Tibial nerve (tissue), 4 donors: ENCODE measurements around the gene AUNIP.

Experiments
- CTCF ChIP-seq, 5 experiments: fragments of 200-600 bp in 3 of 5; fragments of 450-650 bp in 2 of 5; sonication (generic) in 3 of 5; IDR thresholded peaks; one replicate each; pipeline ENCODE4 v1.5.1; 2016 to 2019; ENCODE audit warnings: antibody characterized with exemption in 5 of 5, mild to moderate bottlenecking in 3 of 5, moderate library complexity in 2 of 5
- EP300 ChIP-seq, 2 donors: sonication (generic); formaldehyde crosslinking; IDR thresholded peaks; one replicate each; pipeline ENCODE4 v1.6.1; 2017; ENCODE audit warnings: antibody characterized with exemption in 2 of 2, mild to moderate bottlenecking in 1 of 2
- POLR2A ChIP-seq, 2 donors: fragments of 450-650 bp; IDR thresholded peaks; one replicate each; pipeline ENCODE4 v1.6.1; 2017; ENCODE audit warnings: antibody characterized with exemption in 2 of 2, mild to moderate bottlenecking in 2 of 2, moderate library complexity in 2 of 2

- TF ChIP-seq POLR2A (IDR thresholded peaks at IDR 0.05): no peak
- TF ChIP-seq CTCF (IDR thresholded peaks at IDR 0.05): no peak
- TF ChIP-seq EP300 (IDR thresholded peaks at IDR 0.05): no peak
Measured at GRCh38 chr1:25832336-25833037, 26.8 kb downstream of the AUNIP start.
